KOPT-K1 (cell line): Measurements from ENCODE around the gene NAA25.

ENCODE experiments used
- H3K27ac ChIP-seq: fragments of 200-600 bp; sonication (generic); 2 replicates; pipeline ENCODE4 v1.5.1; 2016; ENCODE audit warnings: antibody characterized with exemption, mild to moderate bottlenecking, low read depth, low read length; ENCODE audit not compliant: poor library complexity, severe bottlenecking
- H3K36me3 ChIP-seq: fragments of 200-600 bp; sonication (generic); 2 replicates; pipeline ENCODE4 v1.5.1; 2017; ENCODE audit warnings: antibody characterized with exemption, mild to moderate bottlenecking, low read length, moderate library complexity; ENCODE audit not compliant: insufficient read depth
- H3K9me3 ChIP-seq: fragments of 200-600 bp; sonication (generic); 2 replicates; pipeline ENCODE4 v1.5.1; 2017; ENCODE audit warnings: antibody characterized with exemption, low read length, mild to moderate bottlenecking; ENCODE audit not compliant: insufficient read depth, poor library complexity, severe bottlenecking

NAA25 gene

GRCh38 chr12:112108202-112109079, at the start of gene NAA25:
TSS of gene NAA25 (minus strand) at chr12:112108783. CDS start at chr12:112108773, 10 bp downstream.
- Histone ChIP-seq H3K36me3 (peaks cover 29% of the 10 kb centered on the region), H3K9me3 (no peaks in the 10 kb centered on the region), H3K27ac (peak within 1 kb of the TSS; percentile 94)

- no peak overlapping the region for H3K27ac ChIP-seq
- no peaks in the 10 kb centered on the region for H3K9me3 ChIP-seq
- H3K36me3 ChIP-seq: peaks cover 66% of the 10 kb centered on the region
These were observed 45.3 kb upstream of the NAA25 start for GRCh38 chr12:112153893-112154219.

GRCh38 chr12:112153181-112153892, 44.8 kb upstream of the NAA25 start:
- H3K9me3 ChIP-seq: no peaks in the 10 kb centered on the region
- H3K36me3 ChIP-seq: peaks cover 66% of the 10 kb centered on the region
- no peak overlapping the region for H3K27ac ChIP-seq

DNA sequence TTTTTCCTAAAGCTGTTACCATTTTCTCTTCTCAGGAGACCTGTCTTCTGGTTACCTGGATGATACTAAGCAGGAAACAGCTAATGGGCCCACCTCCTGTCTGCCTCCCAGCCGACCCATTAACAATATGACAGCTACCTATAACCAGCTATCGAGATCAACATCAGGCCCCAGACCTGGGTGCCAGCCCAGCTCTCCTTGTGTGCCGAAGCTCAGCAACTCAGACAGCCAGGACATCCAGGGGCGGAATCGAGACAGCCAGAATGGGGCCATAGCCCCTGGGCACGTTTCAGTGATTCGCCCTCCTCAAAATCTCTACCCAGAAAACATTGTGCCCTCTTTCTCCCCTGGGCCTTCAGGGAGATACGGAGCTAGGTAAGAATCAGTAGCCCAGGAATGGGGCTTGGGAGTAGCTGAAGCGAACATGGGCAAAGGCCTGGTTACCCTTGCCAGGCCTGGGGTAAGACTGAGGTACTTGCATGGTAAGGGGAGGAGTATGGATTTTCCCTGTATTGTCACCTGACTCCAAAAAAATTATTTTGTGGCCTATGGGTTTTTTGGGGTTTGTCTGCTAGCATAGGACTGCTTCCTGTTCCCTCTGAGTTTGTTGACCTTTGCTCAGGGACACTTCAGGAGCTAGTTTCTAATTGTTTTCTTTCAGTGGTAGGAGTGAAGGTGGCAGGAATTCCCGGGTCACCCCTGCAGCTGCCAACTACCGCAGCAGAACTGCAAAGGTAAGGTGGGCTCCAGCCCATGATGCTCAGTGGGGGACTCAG, 43.4 kb upstream of the NAA25 start:
- Histone ChIP-seq H3K27ac (no peak overlapping the region), H3K36me3 (peaks cover 76% of the 10 kb centered on the region)

GRCh38 chr12:112149596-112149995, 41.0 kb upstream of the NAA25 start:
- Histone ChIP-seq H3K27ac (no peak overlapping the region), H3K9me3 (no peaks in the 10 kb centered on the region), H3K36me3 (peaks cover 98% of the 10 kb centered on the region)

More for the DNA sequence above, 43.4 kb upstream of the NAA25 start:
- H3K9me3 ChIP-seq: no peaks in the 10 kb centered on the region

DNA sequence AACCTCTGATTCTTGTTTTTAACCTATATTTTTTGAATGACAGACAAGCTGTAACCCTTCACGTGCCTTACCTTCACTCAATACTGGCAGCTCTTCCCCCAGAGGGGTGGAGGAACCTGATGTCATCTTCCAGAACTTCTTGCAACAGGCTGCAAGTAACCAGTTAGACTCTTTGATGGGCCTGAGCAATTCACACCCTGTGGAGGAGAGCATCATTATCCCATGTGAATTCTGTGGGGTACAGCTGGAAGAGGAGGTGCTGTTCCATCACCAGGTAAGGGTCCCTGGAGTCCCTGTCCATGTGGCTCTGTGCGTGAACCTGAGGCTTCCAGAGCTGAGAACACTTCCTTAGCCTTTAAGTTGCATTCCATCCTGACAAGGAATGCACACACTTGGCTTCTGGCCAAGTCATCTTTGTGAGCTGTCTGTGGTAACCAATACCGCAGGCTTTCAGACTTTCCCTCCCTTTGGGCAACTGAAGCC, 39.5 kb upstream of the NAA25 start:
- Histone ChIP-seq H3K9me3 (no peaks in the 10 kb centered on the region), H3K27ac (no peak overlapping the region), H3K36me3 (peaks cover 99% of the 10 kb centered on the region)

DNA sequence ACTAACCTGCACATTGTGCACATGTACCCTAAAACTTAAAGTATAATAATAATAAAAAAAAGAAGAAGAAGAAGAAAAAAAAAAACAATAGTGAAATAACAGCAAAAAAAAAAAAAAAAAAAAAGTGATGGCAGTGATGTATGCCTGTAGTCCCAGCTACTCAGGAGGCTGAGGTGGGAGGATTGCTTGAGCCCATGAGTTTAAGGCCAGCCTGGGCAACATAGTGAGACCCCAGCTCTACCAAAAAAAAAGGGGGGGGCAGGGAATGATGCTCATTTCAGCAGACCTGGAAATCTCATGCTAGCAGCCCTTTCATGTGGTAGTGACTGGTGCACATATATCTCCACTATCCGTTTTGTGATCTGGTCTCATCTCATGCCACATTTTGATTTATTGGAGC, 37.5 kb upstream of the NAA25 start:
- no peak overlapping the region for H3K27ac ChIP-seq
- H3K9me3 ChIP-seq: no peaks in the 10 kb centered on the region
- H3K36me3 ChIP-seq: peaks cover 99% of the 10 kb centered on the region

GRCh38 chr12:112140728-112141127, 32.1 kb upstream of the NAA25 start:
- Histone ChIP-seq H3K36me3 (peaks cover 98% of the 10 kb centered on the region), H3K27ac (no peak overlapping the region), H3K9me3 (no peaks in the 10 kb centered on the region)

- no peaks in the 10 kb centered on the region for H3K9me3 ChIP-seq
- H3K27ac ChIP-seq: no peak overlapping the region
- H3K36me3 ChIP-seq: peaks cover 77% of the 10 kb centered on the region
These were observed 26.1 kb upstream of the NAA25 start for GRCh38 chr12:112134731-112135130.

GRCh38 chr12:112133418-112133817, 24.8 kb upstream of the NAA25 start:
- no peak overlapping the region for H3K27ac ChIP-seq
- peaks cover 64% of the 10 kb centered on the region for H3K36me3 ChIP-seq
- no peaks in the 10 kb centered on the region for H3K9me3 ChIP-seq

DNA sequence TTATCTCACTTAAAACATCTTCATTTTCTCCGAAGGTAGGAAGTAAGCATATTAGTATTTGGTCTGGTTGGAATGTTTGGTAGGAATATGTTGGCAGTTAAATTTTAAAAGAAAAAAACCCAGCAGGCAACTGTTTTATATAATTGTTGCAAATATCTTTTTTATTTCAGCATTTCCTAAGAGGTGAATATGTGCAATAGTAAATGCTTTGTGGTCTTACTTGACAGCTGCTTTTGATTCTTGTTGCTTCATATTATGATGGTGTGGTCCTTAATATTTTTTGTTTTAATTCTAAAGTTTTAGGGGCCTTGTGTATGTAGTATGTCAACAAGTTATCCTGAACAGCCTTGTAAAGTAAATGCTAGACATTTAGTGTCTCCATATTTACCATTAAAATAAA, 23.1 kb upstream of the NAA25 start:
- peak overlapping the region; percentile 58 for H3K27ac ChIP-seq
- no peaks in the 10 kb centered on the region for H3K9me3 ChIP-seq
- peaks cover 49% of the 10 kb centered on the region for H3K36me3 ChIP-seq

- H3K9me3 ChIP-seq: no peaks in the 10 kb centered on the region
- peaks cover 37% of the 10 kb centered on the region for H3K36me3 ChIP-seq
- H3K27ac ChIP-seq: peak overlapping the region; percentile 58
These were observed 21.9 kb upstream of the NAA25 start for GRCh38 chr12:112130441-112130998.

- H3K27ac ChIP-seq: no peak overlapping the region
- peaks cover 9% of the 10 kb centered on the region for H3K36me3 ChIP-seq
- no peaks in the 10 kb centered on the region for H3K9me3 ChIP-seq
These were observed 18.3 kb upstream of the NAA25 start for GRCh38 chr12:112126911-112127310.

DNA sequence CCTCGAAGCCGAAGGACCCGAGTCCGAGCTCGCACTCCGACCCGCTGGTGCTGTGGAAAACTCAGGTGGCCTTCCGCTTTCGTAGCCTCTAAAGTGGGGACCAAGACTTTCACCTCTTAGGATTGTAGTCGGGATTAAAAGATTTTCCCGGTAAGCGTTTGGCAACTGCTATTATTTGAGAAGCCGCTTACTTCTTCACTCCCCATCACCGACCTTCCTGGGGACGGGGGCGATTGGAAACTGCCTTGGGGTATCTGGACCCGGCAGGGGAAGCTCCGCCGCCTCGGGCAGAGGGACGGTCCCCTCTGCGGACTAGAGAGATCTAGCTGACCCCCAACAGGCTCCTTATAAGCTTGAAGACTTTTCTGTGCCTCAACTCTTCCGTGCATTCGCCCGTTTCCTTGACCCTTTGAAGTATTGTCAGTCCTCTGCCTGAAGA, 17.4 kb upstream of the NAA25 start:
- no peaks in the 10 kb centered on the region for H3K9me3 ChIP-seq
- H3K27ac ChIP-seq: peak overlapping the region; percentile 81
- H3K36me3 ChIP-seq: peaks cover under 1% of the 10 kb centered on the region; the same call in 1 of the 2 replicates
